Endothelial cell of umbilical vein (primary cell): ENCODE measurements around the gene UCP3. TPM values are rescaled to one million over a fixed set of nuclear protein-coding genes. Genes with fewer than 3 reads are reported as not detected.

Source experiments
- BruUV-seq: library from RNA; stranded (reverse); fragments of 400-500 nt; replicated peaks from 2 replicates; lab custom pipeline; 2021; lab: Mats Ljungman, UMichigan
- CTCF ChIA-PET: fragments of 300-600, 350-600 bp; sonication (Branson Sonifier 250); formaldehyde crosslinking; loops from one replicate; lab custom pipeline; 2021; ENCODE audit warnings: antibody characterized with exemption, inconsistent platforms; lab: Charles Lee
- POLR2A ChIA-PET: fragments of 300-600, 350-600 bp; sonication (Branson Sonifier 250); formaldehyde crosslinking; loops from one replicate; lab custom pipeline; 2021; ENCODE audit warnings: antibody characterized with exemption, inconsistent platforms; lab: Charles Lee
- DNase-seq: peaks from one replicate; pipeline ENCODE4 v3.0.0-alpha.2; 2011; ENCODE audit warnings: low read depth, low spot score
- FAIRE-seq: peaks from 2 replicates; lab custom pipeline; 2011; peaks lifted over from hg19 to GRCh38; lab: Jason Lieb, UNC
- H2AFZ ChIP-seq: 2 replicates; pipeline ENCODE4 v1.6.0; 2012; ENCODE audit warnings: low read depth, low read length, control low read depth, inconsistent platforms
- H3K27ac ChIP-seq: 2 replicates; pipeline ENCODE4 v1.5.1; 2011; ENCODE audit warnings: low read depth, mild to moderate bottlenecking, control low read depth, low read length, moderate library complexity; ENCODE audit not compliant: insufficient read depth
- H3K27me3 ChIP-seq, 2 experiments: 2 replicates each; pipeline versions ENCODE4 v1.6.0 to v1.6.1; 2011; ENCODE audit warnings: low read length in 2 of 2, mixed read lengths in 1 of 2; ENCODE audit not compliant: control insufficient read depth in 2 of 2, insufficient read depth in 2 of 2
- H3K36me3 ChIP-seq, 2 experiments: 2 replicates in 1 of 2; 3 replicates in 1 of 2; pipeline ENCODE4 v1.5.1; 2011; ENCODE audit warnings: low read length in 2 of 2, mild to moderate bottlenecking in 1 of 2, moderate library complexity in 1 of 2; ENCODE audit not compliant: control insufficient read depth in 2 of 2, insufficient read depth in 2 of 2; ENCODE audit errors: extremely low read depth in 1 of 2
- H3K4me1 ChIP-seq: 3 replicates; pipeline ENCODE4 v1.5.1; 2011; ENCODE audit warnings: mild to moderate bottlenecking, low read length; ENCODE audit not compliant: control insufficient read depth, insufficient read depth; ENCODE audit errors: extremely low read depth
- H3K4me2 ChIP-seq: 2 replicates; pipeline ENCODE4 v1.6.1; 2011; ENCODE audit warnings: low read length, control low read depth, mixed read lengths; ENCODE audit not compliant: insufficient read depth
- H3K4me3 ChIP-seq, 3 experiments: fragments of 200-600 bp in 1 of 3; sonication (generic), shearing (Covaris generic) in 1 of 3; replicated peaks in 1 of 3; 2 replicates each; pipeline ENCODE4 v1.5.1; 2011 to 2016; ENCODE audit warnings: control low read depth in 3 of 3, low read length in 3 of 3, mild to moderate bottlenecking in 2 of 3, inconsistent platforms in 1 of 3, low read depth in 1 of 3, moderate library complexity in 1 of 3; ENCODE audit not compliant: insufficient read depth in 1 of 3
- H3K79me2 ChIP-seq: 2 replicates; pipeline ENCODE4 v1.6.0; 2012; ENCODE audit warnings: low read length, inconsistent platforms; ENCODE audit not compliant: control insufficient read depth, insufficient read depth
- H3K9ac ChIP-seq: replicated peaks from 2 replicates; pipeline ENCODE3; 2011; ENCODE audit warnings: low read length, control low read depth; ENCODE audit not compliant: insufficient read depth; ENCODE audit errors: extremely low read depth
- H3K9me1 ChIP-seq: replicated peaks from 3 replicates; pipeline ENCODE4 v1.6.0; 2011; ENCODE audit warnings: mild to moderate bottlenecking, low read length; ENCODE audit not compliant: control insufficient read depth, insufficient read depth; ENCODE audit errors: extremely low read depth
- H3K9me3 ChIP-seq: replicated peaks from 2 replicates; pipeline ENCODE4 v1.5.1; 2012; ENCODE audit warnings: low read length, inconsistent platforms; ENCODE audit not compliant: control insufficient read depth, insufficient read depth
- H4K20me1 ChIP-seq: replicated peaks from 2 replicates; pipeline ENCODE3; 2011; ENCODE audit warnings: mild to moderate bottlenecking, low read length; ENCODE audit not compliant: control insufficient read depth, insufficient read depth; ENCODE audit errors: extremely low read depth
- EZH2 ChIP-seq: IDR thresholded peaks from 2 replicates; pipeline ENCODE4 v1.6.1; 2012; ENCODE audit warnings: borderline replicate concordance, low read depth, mild to moderate bottlenecking, moderate library complexity, low read length, inconsistent platforms; ENCODE audit not compliant: severe bottlenecking
- FOS ChIP-seq: IDR thresholded peaks from 2 replicates; pipeline ENCODE4 v1.6.1; 2011; ENCODE audit warnings: mild to moderate bottlenecking, low read length, moderate library complexity, borderline replicate concordance; ENCODE audit not compliant: insufficient read depth
- GATA2 ChIP-seq: IDR thresholded peaks from 2 replicates; pipeline ENCODE4 v1.7.0; 2011; ENCODE audit warnings: low read depth, mild to moderate bottlenecking, moderate library complexity, mixed read lengths, low read length; ENCODE audit not compliant: insufficient read length, insufficient read depth
- JUN ChIP-seq: IDR thresholded peaks from 2 replicates; pipeline ENCODE4 v1.6.1; 2011; ENCODE audit warnings: borderline replicate concordance, low read depth; ENCODE audit not compliant: insufficient read length, insufficient read depth
- MYC ChIP-seq: IDR thresholded peaks from one replicate; pipeline ENCODE4 v1.6.1; 2011; ENCODE audit warnings: mild to moderate bottlenecking, low read depth, low read length
- POLR2A ChIP-seq: IDR thresholded peaks from 2 replicates; pipeline ENCODE4 v1.6.1; 2012; ENCODE audit warnings: low read depth, mild to moderate bottlenecking, control low read depth, low read length
- POLR2AphosphoS5 ChIP-seq: IDR thresholded peaks from 2 replicates; pipeline ENCODE4 v1.6.1; 2012; ENCODE audit warnings: low read depth, mild to moderate bottlenecking, control low read depth, low read length, moderate library complexity; ENCODE audit not compliant: insufficient read depth
- dilution Hi-C: fragments of 300-500 bp; cut with MboI; formaldehyde crosslinking; loops from one replicate; pipeline ENCODE4 v1.15.0; 2019; ENCODE audit warnings: low sequenced_read_pairs; ENCODE audit not compliant: extremely low pct_ligation_motif_present
- intact Hi-C: fragments of 100-400 bp; cut with micrococcal nuclease; formaldehyde crosslinking; loops from one replicate; pipeline ENCODE4 v1.10.0; 2022
- polyA plus RNA-seq, 4 experiments: library from polyadenylated mRNA; depleted of rRNA in 3 of 4; stranded (reverse) in 3 of 4; unstranded in 1 of 4; fragments of >200 nt; gene quantifications; 2 replicates each; pipeline versions ENCODE4 v1.2.1 to v1.2.3, GENCODE V29; 2011 to 2012; ENCODE audit warnings: missing spikeins in 1 of 4
- total RNA-seq: library from RNA; stranded (reverse); gene quantifications from 2 replicates; pipeline ENCODE4 v1.2.3, GENCODE V29; 2021
- TF ChIP-seq, protein P1 (sequence below), 2 donors: IDR thresholded peaks; 1 replicate in 1 of 2; 2 replicates in 1 of 2; pipeline ENCODE4 v1.5.1; 2011; ENCODE audit warnings: low read length in 2 of 2, mild to moderate bottlenecking in 2 of 2, moderate library complexity in 2 of 2, control low read depth in 1 of 2, inconsistent platforms in 1 of 2, low read depth in 1 of 2; ENCODE audit not compliant: insufficient read depth in 1 of 2; ENCODE audit errors: extremely low read depth in 1 of 2
- TF ChIP-seq, protein P2 (sequence below): IDR thresholded peaks from 2 replicates; pipeline ENCODE4 v1.6.1; 2011; ENCODE audit not compliant: insufficient read depth, insufficient read length

The UCP3 gene
- total and polyA plus RNA-seq, 2 donors (not counting 3 experiments of a cell fraction or from before 2014, with no cell fraction given) = 1.1 to 1.4 TPM

DNA sequence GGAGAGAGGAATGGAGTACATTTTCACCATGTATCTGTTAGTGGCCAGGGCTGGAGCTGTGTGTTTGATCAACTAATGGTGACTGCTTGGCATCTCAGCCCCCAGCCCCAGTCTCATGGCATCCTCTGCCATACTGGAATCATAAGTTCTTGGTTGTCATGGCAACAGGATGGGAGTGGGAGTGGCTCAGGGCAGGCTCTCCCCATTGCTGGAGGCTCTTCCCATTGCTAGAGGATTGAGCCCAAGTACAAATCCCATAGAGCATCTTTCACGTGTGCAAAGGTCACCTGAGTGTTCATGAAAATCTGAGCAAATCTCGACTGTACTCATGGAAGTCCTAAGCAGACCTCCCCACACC lies 43.1 kb downstream of the UCP3 start:
- ChIA-PET CTCF (no interaction called here), POLR2A (no interaction called here)
- H3K79me2 ChIP-seq = no peaks in the 10 kb centered on the region
- intact Hi-C loops (loop anchor here (2.0 to 10.0 kb wide), 2 partner anchors 17 to 129 kb away; partner anchors contain the start of gene UCP2), dilution Hi-C loops (no loop called here)
- H3K27me3 ChIP-seq = peaks cover 0 to 2% of the 10 kb centered on the region in 2 experiments
- no peak overlapping the region for H3K9ac ChIP-seq
- BruUV-seq = no TSS peak
- H3K4me1 ChIP-seq = no peaks in the 10 kb centered on the region
- H2AFZ ChIP-seq = no peak overlapping the region
- no peaks in the 10 kb centered on the region for H3K9me3 ChIP-seq
- FAIRE-seq (no peak), DNase-seq (no peak)
- H4K20me1 ChIP-seq = no peaks in the 10 kb centered on the region
- H3K9me1 ChIP-seq = no peaks in the 10 kb centered on the region
- no peak overlapping the region for H3K27ac ChIP-seq
- no peaks in the 10 kb centered on the region for H3K36me3 ChIP-seq
- TF ChIP-seq GATA2 = no peak
- H3K4me2 ChIP-seq = no peak overlapping the region
- H3K4me3 ChIP-seq = no peak overlapping the region

DNA sequence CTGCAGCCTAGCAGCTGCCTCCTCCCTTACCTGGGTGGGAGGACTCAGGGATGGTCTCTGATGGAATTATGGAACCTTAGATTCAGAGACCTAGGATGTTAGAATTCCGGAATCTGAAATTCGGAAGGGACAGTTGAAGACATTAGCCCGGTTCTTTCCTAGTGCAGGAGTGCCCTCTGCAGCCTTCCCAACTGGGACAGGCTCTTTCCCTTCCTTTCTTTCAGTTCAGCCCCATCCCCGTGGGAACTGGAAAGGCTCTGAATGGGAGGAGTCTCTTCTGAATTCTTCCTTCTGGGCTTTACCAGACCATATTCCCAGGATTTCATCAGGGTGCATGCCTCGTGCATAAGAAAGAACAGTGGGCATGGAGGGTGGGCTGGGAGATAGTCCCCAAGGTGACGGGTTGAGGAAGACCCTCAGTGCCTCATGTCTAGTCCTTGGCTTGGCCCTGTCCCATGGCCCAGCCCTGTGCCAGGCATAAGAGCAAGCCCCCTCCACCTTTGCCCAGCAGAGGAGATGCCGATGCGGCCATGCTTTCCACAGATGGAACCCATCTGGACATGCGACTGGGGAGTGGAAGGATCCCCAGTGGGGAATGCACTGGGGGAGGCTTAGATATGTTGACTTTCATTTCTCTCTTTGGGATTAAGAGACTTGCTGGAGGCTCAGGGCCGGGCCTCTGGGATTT lies 43.7 kb downstream of the UCP3 start:
- Histone ChIP-seq H3K36me3 (no peaks in the 10 kb centered on the region), H3K9me3 (no peaks in the 10 kb centered on the region), H3K9me1 (no peaks in the 10 kb centered on the region), H3K27ac (no peak overlapping the region), H3K9ac (no peak overlapping the region), H3K79me2 (no peaks in the 10 kb centered on the region), H3K4me2 (no peak overlapping the region), H3K4me1 (no peaks in the 10 kb centered on the region), H3K4me3 (no peak overlapping the region), H3K27me3 (peaks cover 0 to 2% of the 10 kb centered on the region in 2 experiments), H2AFZ (no peak overlapping the region), H4K20me1 (no peaks in the 10 kb centered on the region)
- dilution Hi-C loops = no loop called here
- FAIRE-seq = no peak
- ChIA-PET CTCF (interaction anchor here (0.7 to 3.2 kb wide), 6 partner anchors 14 to 488 kb away, joined by 3 to 30 read pairs (median 9); no protein-coding TSS in a partner anchor), POLR2A (no interaction called here)
- no peak for DNase-seq
- BruUV-seq = no TSS peak
- no peak for TF ChIP-seq POLR2A
- TF ChIP-seq, protein P1, sequence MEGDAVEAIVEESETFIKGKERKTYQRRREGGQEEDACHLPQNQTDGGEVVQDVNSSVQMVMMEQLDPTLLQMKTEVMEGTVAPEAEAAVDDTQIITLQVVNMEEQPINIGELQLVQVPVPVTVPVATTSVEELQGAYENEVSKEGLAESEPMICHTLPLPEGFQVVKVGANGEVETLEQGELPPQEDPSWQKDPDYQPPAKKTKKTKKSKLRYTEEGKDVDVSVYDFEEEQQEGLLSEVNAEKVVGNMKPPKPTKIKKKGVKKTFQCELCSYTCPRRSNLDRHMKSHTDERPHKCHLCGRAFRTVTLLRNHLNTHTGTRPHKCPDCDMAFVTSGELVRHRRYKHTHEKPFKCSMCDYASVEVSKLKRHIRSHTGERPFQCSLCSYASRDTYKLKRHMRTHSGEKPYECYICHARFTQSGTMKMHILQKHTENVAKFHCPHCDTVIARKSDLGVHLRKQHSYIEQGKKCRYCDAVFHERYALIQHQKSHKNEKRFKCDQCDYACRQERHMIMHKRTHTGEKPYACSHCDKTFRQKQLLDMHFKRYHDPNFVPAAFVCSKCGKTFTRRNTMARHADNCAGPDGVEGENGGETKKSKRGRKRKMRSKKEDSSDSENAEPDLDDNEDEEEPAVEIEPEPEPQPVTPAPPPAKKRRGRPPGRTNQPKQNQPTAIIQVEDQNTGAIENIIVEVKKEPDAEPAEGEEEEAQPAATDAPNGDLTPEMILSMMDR (IDR thresholded peaks at IDR 0.05; ENCODE audit: extremely low read depth in 1 of 2, insufficient read depth in 1 of 2, low read depth in 1 of 2, low read length in 2 of 2) = no peak
- no peak for TF ChIP-seq MYC
- no peak for TF ChIP-seq POLR2AphosphoS5
- TF ChIP-seq, protein P2, sequence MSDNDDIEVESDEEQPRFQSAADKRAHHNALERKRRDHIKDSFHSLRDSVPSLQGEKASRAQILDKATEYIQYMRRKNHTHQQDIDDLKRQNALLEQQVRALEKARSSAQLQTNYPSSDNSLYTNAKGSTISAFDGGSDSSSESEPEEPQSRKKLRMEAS = no peak
- no peak for TF ChIP-seq FOS
- no peak for TF ChIP-seq JUN
- no peak for TF ChIP-seq EZH2
- no peak for TF ChIP-seq GATA2
- intact Hi-C loops = loop anchor here (2.0 to 10.0 kb wide), 2 partner anchors 18 to 130 kb away; partner anchors contain the start of gene UCP2
